ENCODE results near the gene RPA3. TPM values are rescaled to one million over a fixed set of nuclear protein-coding genes. Genes with fewer than 3 reads are reported as not detected.

The RPA3 gene
- total RNA-seq, 1 donor from 2014 or later = 111 TPM

GRCh38 chr7:7699380-7699779 lies 19.0 kb downstream of the RPA3 start:
- Mint-ChIP-seq H3K4me3 (ENCODE audit: low read depth) (no peak overlapping the region), H3K9me3 (peaks cover 4% of the 10 kb centered on the region), H3K4me1 (ENCODE audit: low read depth) (peaks cover 11% of the 10 kb centered on the region), H3K36me3 (ENCODE audit: low read depth) (peaks cover 10% of the 10 kb centered on the region), H3K27me3 (ENCODE audit: low read depth) (no peaks in the 10 kb centered on the region), H3K27ac (no peak overlapping the region)
- intact Hi-C loops (cut with micrococcal nuclease) = no loop called here
- DNase-seq (ENCODE audit: low spot score) = no peak

DNA sequence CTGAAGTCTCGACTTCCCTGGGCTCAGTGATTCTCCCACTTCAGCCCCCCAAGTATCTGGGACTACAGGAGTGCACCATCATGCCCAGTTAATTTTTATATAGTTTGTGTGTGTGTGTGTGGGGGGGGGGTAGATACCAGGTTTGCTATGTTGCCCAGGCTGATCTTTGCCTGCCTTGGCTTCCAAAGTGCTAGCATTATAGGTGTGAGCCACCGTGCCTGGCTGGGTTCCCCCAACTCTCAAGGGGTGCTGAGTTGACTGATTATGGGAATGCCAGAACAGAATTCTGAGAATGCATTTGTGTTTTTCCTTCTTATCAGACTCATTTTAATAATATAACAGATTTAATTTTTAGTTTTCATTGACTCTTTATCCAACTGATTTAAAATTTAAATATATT lies 19.5 kb downstream of the RPA3 start:
- Mint-ChIP-seq H3K36me3 (ENCODE audit: low read depth) (peaks cover 11% of the 10 kb centered on the region), H3K4me1 (ENCODE audit: low read depth) (peaks cover 11% of the 10 kb centered on the region), H3K4me3 (ENCODE audit: low read depth) (no peak overlapping the region), H3K9me3 (peaks cover 4% of the 10 kb centered on the region), H3K27ac (no peak overlapping the region), H3K27me3 (ENCODE audit: low read depth) (no peaks in the 10 kb centered on the region)
- intact Hi-C loops (cut with micrococcal nuclease) = no loop called here
- no peak for DNase-seq (ENCODE audit: low spot score)

- peaks cover 8% of the 10 kb centered on the region for H3K4me1 Mint-ChIP-seq (ENCODE audit: low read depth)
- no peak overlapping the region for H3K4me3 Mint-ChIP-seq (ENCODE audit: low read depth)
- DNase-seq (ENCODE audit: low spot score) = no peak
- H3K27me3 Mint-ChIP-seq (ENCODE audit: low read depth) = no peaks in the 10 kb centered on the region
- H3K27ac Mint-ChIP-seq = no peak overlapping the region
- H3K36me3 Mint-ChIP-seq (ENCODE audit: low read depth) = peaks cover 15% of the 10 kb centered on the region
- peaks cover 4% of the 10 kb centered on the region for H3K9me3 Mint-ChIP-seq
- intact Hi-C loops (cut with micrococcal nuclease) = no loop called here
Measured at GRCh38 chr7:7696458-7697119, 21.8 kb downstream of the RPA3 start.

DNA sequence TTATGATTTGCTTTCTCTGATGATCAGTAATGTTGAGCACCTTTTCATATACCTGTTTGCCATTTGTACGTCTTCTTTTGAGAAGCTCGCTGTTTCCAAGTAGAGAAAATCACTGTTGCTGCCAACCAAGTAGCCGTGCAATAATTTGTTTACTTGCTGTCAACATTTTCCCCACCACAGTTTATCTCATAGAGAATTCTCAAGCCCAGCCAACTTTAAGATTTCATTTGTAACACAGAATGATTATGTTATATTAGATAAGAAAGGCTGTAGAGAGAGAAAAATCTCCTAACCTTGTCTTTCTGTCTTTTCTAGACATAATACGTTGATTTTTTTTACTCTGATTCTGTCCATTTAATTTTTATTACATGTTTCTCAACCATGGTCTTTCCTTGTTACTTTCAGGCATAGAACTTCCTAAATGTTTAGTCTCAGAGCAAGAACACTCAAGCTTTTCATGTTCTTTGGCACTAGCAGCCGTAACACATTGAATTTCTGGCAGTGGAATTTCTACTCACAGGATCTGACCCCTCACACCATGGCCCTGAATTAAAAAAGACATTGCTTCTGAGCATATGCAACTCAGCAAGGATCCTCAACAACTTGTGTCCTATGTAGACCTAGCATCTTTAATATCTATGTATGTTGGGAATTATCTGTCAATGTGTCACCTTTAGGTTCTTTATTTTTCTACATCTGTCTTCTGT lies 23.1 kb downstream of the RPA3 start:
- peaks cover 6% of the 10 kb centered on the region for H3K4me1 Mint-ChIP-seq (ENCODE audit: low read depth)
- DNase-seq (ENCODE audit: low spot score) = no peak
- peaks cover 15% of the 10 kb centered on the region for H3K36me3 Mint-ChIP-seq (ENCODE audit: low read depth)
- no peaks in the 10 kb centered on the region for H3K27me3 Mint-ChIP-seq (ENCODE audit: low read depth)
- H3K9me3 Mint-ChIP-seq = peaks cover 4% of the 10 kb centered on the region
- intact Hi-C loops (cut with micrococcal nuclease) = no loop called here
- H3K4me3 Mint-ChIP-seq (ENCODE audit: low read depth) = no peak overlapping the region
- no peak overlapping the region for H3K27ac Mint-ChIP-seq

DNA sequence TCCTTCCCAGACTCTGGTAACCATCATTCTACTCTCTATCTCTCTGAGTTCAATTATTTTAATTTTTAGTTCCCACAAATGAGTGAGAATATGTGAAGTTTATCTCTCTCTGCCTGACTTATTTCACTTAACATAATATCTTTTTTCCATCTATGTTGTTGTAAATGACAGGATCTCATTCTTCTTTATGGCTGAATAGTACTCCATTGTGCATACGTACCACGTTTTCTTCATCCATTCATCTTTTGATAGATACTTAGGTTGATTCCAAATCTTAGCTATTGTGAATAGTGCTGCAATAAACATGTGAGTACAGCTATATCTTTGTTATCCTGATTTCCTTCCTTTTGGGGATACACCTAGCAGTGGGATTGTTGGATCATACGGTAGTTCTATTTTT lies 23.9 kb downstream of the RPA3 start:
- Mint-ChIP-seq H3K4me3 (ENCODE audit: low read depth) (no peak overlapping the region), H3K36me3 (ENCODE audit: low read depth) (peaks cover 15% of the 10 kb centered on the region), H3K27me3 (ENCODE audit: low read depth) (no peaks in the 10 kb centered on the region), H3K9me3 (peaks cover 4% of the 10 kb centered on the region), H3K4me1 (ENCODE audit: low read depth) (peaks cover 5% of the 10 kb centered on the region), H3K27ac (no peak overlapping the region)
- DNase-seq (ENCODE audit: low spot score) = no peak
- intact Hi-C loops (cut with micrococcal nuclease) = no loop called here

DNA sequence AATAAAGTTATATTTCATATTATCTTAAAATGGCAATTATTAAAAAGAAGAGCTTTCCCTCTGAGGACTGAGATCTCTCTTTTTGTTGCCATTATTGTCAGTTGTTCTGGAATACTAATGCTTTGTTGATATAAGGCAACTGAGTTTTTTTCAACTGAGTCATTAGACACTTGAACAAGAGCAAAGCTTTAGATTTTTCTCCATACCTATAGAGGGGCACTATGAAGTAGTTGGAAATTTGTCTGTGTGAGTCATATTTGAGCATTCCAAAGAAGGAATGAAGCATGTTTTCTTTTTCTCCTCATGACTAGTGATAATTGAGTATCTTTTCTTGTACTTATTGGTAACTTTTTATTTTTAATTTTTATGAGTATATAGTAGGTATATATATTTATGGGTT lies 24.5 kb downstream of the RPA3 start:
- no peak overlapping the region for H3K4me3 Mint-ChIP-seq (ENCODE audit: low read depth)
- no peak for DNase-seq (ENCODE audit: low spot score)
- peaks cover 5% of the 10 kb centered on the region for H3K4me1 Mint-ChIP-seq (ENCODE audit: low read depth)
- H3K27me3 Mint-ChIP-seq (ENCODE audit: low read depth) = no peaks in the 10 kb centered on the region
- peaks cover 15% of the 10 kb centered on the region for H3K36me3 Mint-ChIP-seq (ENCODE audit: low read depth)
- peaks cover 4% of the 10 kb centered on the region for H3K9me3 Mint-ChIP-seq
- no peak overlapping the region for H3K27ac Mint-ChIP-seq
- intact Hi-C loops (cut with micrococcal nuclease) = no loop called here

DNA sequence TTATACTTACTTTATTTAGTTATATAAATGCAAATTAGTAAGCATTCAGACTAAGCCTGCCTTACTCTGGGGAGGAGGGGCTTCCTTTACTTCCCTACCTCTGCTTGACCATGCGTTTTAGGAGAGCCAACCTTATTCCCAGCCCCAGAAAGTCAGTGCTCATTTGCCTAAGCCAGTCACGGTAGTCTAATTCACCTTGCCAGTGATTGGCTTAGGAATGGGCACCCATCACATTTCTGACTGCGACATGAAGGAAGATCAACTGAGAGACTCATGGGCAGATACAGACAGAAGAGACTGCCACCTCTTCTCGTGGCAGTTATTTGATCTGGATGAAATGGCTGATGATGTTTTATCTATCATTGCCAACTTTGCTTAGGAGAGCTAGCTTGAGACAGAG lies 29.5 kb downstream of the RPA3 start:
- intact Hi-C loops (cut with micrococcal nuclease) = no loop called here
- DNase-seq (ENCODE audit: low spot score) = no peak
- no peaks in the 10 kb centered on the region for H3K9me3 Mint-ChIP-seq
- peaks cover 4% of the 10 kb centered on the region for H3K4me1 Mint-ChIP-seq (ENCODE audit: low read depth)
- no peak overlapping the region for H3K4me3 Mint-ChIP-seq (ENCODE audit: low read depth)
- no peaks in the 10 kb centered on the region for H3K27me3 Mint-ChIP-seq (ENCODE audit: low read depth)
- H3K36me3 Mint-ChIP-seq (ENCODE audit: low read depth) = peaks cover 4% of the 10 kb centered on the region
- no peak overlapping the region for H3K27ac Mint-ChIP-seq

DNA sequence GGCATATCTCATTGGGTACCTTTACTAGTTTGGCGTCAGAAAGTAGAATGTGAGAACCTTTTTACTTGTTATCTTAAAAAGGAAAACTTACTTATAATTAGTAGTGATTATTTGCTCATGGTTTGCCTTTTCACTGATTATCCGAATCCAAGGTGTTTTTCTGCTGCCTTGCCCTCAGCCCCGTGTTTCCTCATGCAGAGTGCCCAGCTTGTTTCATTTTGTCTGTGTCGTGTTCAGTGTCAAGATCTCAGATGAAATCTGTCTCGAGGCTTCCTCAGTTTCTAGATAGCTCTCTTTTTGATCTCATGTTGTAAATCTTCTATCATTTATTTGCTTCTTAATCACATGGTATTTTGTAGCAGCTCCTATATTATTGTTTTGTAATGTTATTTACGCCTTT lies 30.1 kb downstream of the RPA3 start:
- H3K9me3 Mint-ChIP-seq = no peaks in the 10 kb centered on the region
- no peak for DNase-seq (ENCODE audit: low spot score)
- H3K27ac Mint-ChIP-seq = no peak overlapping the region
- H3K27me3 Mint-ChIP-seq (ENCODE audit: low read depth) = no peaks in the 10 kb centered on the region
- H3K36me3 Mint-ChIP-seq (ENCODE audit: low read depth) = peaks cover 4% of the 10 kb centered on the region
- intact Hi-C loops (cut with micrococcal nuclease) = no loop called here
- H3K4me3 Mint-ChIP-seq (ENCODE audit: low read depth) = no peak overlapping the region
- peaks cover 4% of the 10 kb centered on the region for H3K4me1 Mint-ChIP-seq (ENCODE audit: low read depth)

DNA sequence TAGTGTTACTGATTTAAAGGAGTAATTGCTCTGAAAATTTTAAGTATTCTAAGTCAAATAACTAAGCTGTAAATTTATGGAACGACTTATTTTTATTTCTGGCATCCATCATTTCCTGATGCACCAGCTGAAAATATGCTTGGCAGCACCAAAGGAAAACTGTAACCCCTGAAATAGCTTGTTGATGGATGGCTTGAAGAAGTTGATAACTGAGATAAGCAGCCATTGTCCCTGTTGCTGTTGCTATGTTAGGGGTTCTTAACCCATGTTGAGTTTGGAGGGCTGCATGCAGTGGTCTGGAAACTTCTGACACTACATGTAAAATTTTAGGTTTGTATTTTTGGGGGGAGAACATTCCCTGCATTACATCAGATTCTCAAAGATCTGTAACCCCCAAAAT lies 30.6 kb downstream of the RPA3 start:
- H3K27ac Mint-ChIP-seq = no peak overlapping the region
- H3K27me3 Mint-ChIP-seq (ENCODE audit: low read depth) = no peaks in the 10 kb centered on the region
- H3K4me1 Mint-ChIP-seq (ENCODE audit: low read depth) = peaks cover 8% of the 10 kb centered on the region
- intact Hi-C loops (cut with micrococcal nuclease) = no loop called here
- no peak for DNase-seq (ENCODE audit: low spot score)
- no peaks in the 10 kb centered on the region for H3K9me3 Mint-ChIP-seq
- no peak overlapping the region for H3K4me3 Mint-ChIP-seq (ENCODE audit: low read depth)
- H3K36me3 Mint-ChIP-seq (ENCODE audit: low read depth) = peaks cover 4% of the 10 kb centered on the region

- H3K9me3 Mint-ChIP-seq = no peaks in the 10 kb centered on the region
- no peak for DNase-seq (ENCODE audit: low spot score)
- H3K36me3 Mint-ChIP-seq (ENCODE audit: low read depth) = peaks cover under 1% of the 10 kb centered on the region
- intact Hi-C loops (cut with micrococcal nuclease) = no loop called here
- no peaks in the 10 kb centered on the region for H3K27me3 Mint-ChIP-seq (ENCODE audit: low read depth)
- peaks cover 8% of the 10 kb centered on the region for H3K4me1 Mint-ChIP-seq (ENCODE audit: low read depth)
- H3K4me3 Mint-ChIP-seq (ENCODE audit: low read depth) = no peak overlapping the region
- H3K27ac Mint-ChIP-seq = no peak overlapping the region
Measured at GRCh38 chr7:7686811-7687508, 31.4 kb downstream of the RPA3 start.

- H3K4me3 Mint-ChIP-seq (ENCODE audit: low read depth) = no peak overlapping the region
- peaks cover 16% of the 10 kb centered on the region for H3K4me1 Mint-ChIP-seq (ENCODE audit: low read depth)
- H3K27ac Mint-ChIP-seq = no peak overlapping the region
- intact Hi-C loops (cut with micrococcal nuclease) = loop anchor here (5.0 kb wide), 3 partner anchors 289 to 621 kb away; no protein-coding TSS in a partner anchor
- no peaks in the 10 kb centered on the region for H3K27me3 Mint-ChIP-seq (ENCODE audit: low read depth)
- peaks cover 3% of the 10 kb centered on the region for H3K36me3 Mint-ChIP-seq (ENCODE audit: low read depth)
- no peak for DNase-seq (ENCODE audit: low spot score)
- peaks cover 2% of the 10 kb centered on the region for H3K9me3 Mint-ChIP-seq
Measured at GRCh38 chr7:7682861-7683260, 35.5 kb downstream of the RPA3 start.

DNA sequence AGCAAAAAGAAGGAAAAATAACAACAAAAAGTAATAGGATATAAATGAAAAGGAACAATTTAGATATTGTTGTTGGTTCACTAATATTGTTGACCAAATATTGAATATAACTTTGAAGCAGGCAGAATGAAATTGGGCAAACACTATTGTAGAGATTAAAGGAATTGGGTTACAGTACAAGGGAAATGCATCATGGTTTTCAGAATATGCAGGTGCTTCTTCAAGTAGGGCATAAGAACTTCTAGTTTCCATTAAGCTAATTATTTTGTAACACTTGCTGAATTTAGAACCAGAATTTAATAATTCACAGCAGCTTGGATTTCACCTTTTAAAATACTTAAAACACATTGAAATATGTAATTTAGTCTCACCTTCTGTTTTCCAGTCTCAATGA lies 36.5 kb downstream of the RPA3 start:
- no peak for DNase-seq (ENCODE audit: low spot score)
- Mint-ChIP-seq H3K4me1 (ENCODE audit: low read depth) (peaks cover 16% of the 10 kb centered on the region), H3K27ac (no peak overlapping the region), H3K4me3 (ENCODE audit: low read depth) (no peak overlapping the region), H3K27me3 (ENCODE audit: low read depth) (no peaks in the 10 kb centered on the region), H3K9me3 (peaks cover 7% of the 10 kb centered on the region), H3K36me3 (ENCODE audit: low read depth) (peaks cover 8% of the 10 kb centered on the region)
- intact Hi-C loops (cut with micrococcal nuclease) = loop anchor here (1.0 to 5.0 kb wide), 7 partner anchors 79 to 620 kb away; no protein-coding TSS in a partner anchor

Data from activated T-helper 2 cell treated with anti-CD3 and anti-CD28 coated beads, Interferon-gamma antibody, Interleukin-2, Interleukin-4, amounts not matched to agents 10 μg/mL and 5 μg/mL and 100 μg/mL, durations not matched to agents 14 hours and 24 hours and 36 hours (primary cell).